ENCODE data around the gene ITPKC.

- no peak for TF ChIP-seq CTCF (IDR thresholded peaks at IDR 0.05; ENCODE audit: borderline replicate concordance, extremely low read depth, low read length, poor library complexity, severe bottlenecking)
- no peak for TF ChIP-seq EZH2 (IDR thresholded peaks at IDR 0.05; ENCODE audit: borderline replicate concordance, low read depth, low read length, severe bottlenecking)
These were observed 20.3 kb downstream of the ITPKC start for GRCh38 chr19:40737102-40737644.
